GM12872 (cell line): ENCODE results near the gene MYL3.

Experiments
- CTCF ChIP-seq: IDR thresholded peaks from 3 replicates; pipeline ENCODE4 v1.5.1; 2011; ENCODE audit warnings: low read depth, mild to moderate bottlenecking, low read length, moderate library complexity; ENCODE audit not compliant: insufficient read depth

Gene MYL3

GRCh38 chr3:46825450-46825849 is 37.8 kb downstream of the MYL3 start:
- TF ChIP-seq CTCF, result no peak

- no peak for TF ChIP-seq CTCF
Observed at GRCh38 chr3:46824211-46824970, 38.9 kb downstream of the MYL3 start.

GRCh38 chr3:46821553-46821952 is 41.7 kb downstream of the MYL3 start:
- no peak for TF ChIP-seq CTCF

- TF ChIP-seq CTCF, result no peak
Observed at GRCh38 chr3:46820852-46821251, 42.4 kb downstream of the MYL3 start.

- no peak for TF ChIP-seq CTCF
Observed at GRCh38 chr3:46812237-46812791, 50.9 kb downstream of the MYL3 start.

- no peak for TF ChIP-seq CTCF
Observed at GRCh38 chr3:46811615-46812236, 51.5 kb downstream of the MYL3 start.
